Measurements from ENCODE around the gene PTGDR2. TPM values are rescaled to one million over a fixed set of nuclear protein-coding genes. Genes with fewer than 3 reads are reported as not detected.

Gene PTGDR2
- total and polyA plus RNA-seq, 9 of the 15 experiments (the other 6 are each of a cell fraction or from before 2014, with no cell fraction given) = 0.51 to 2.6 (median 1.6) TPM

DNA sequence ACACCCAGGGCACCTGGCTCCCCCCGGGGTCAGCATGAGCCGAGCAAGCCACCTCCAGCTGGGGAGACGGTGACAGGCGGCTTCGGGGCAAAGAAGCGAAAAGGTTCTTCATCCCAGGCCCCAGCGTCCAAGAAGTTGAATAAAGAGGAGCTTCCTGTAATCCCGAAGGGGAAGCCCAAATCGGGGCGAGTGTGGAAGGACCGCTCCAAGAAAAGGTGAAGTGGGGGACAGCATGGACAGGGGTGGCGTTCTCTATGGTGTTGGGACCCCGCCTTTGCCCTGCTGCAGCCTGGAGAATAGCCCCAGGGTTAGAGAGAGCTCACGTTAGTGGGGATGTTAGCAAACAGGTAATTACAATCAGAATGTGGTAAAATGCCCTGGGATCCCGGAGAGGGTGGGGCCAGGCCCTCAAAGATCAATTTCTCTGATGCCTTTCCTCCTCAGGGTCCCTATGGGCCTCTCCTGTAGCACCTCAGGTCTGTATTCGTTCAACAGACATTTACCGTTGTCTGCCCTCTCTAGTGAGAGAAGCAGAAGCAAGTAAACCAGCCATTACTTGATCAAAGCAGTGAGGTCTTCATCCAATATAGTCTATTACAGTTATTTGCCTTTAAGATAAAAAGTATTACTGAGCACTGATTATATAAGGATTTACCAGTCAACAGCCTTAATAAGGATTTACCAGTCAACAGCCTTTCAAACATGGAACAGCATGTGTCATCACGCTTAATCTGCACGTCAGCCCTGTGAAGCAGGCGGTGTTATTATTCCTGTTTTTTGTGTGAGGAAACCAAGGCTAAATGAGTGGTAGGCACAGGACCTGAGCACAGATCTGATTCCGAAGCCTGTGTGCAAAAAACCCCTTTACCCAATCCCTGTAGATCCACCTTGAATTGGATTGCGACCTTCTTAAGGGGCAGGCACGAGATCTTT, 12.8 kb downstream of the PTGDR2 start:
- Histone ChIP-seq H3K79me2 (ENCODE audit: control insufficient read depth, insufficient read depth, low read length) (peaks cover 55% of the 10 kb centered on the region), H3K36me3 (ENCODE audit: control insufficient read depth, insufficient read depth, low read length) (peaks cover 33% of the 10 kb centered on the region), H3K4me3 (peak overlapping the region; percentile 74), H3K4me1 (replicated peaks in 1 of 2; ENCODE audit: control insufficient read depth in 2 of 2, insufficient read depth in 2 of 2, low read length in 2 of 2) (peaks cover 18 to 44% of the 10 kb centered on the region in 2 experiments), H3K27ac (ENCODE audit: extremely low read depth, low read depth, low read length) (peak overlapping the region; percentile 70), H3K9ac (ENCODE audit: insufficient read depth in 1 of 2, low read depth in 2 of 2, low read length in 2 of 2) (peak overlapping the region; percentile 81 to 98), H3K27me3 (ENCODE audit: control insufficient read depth in 2 of 2, insufficient read depth in 2 of 2, low read length in 2 of 2) (no peaks in the 10 kb centered on the region), H3K9me1 (ENCODE audit: control insufficient read depth, insufficient read depth, low read length) (peaks cover 3% of the 10 kb centered on the region), H4K20me1 (replicated peaks; ENCODE audit: control insufficient read depth, insufficient read depth, low read length) (peaks cover 3% of the 10 kb centered on the region; the same call in 1 of the 2 replicates), H3K4me2 (ENCODE audit: insufficient read depth, low read length) (peak overlapping the region; percentile 89), H2AFZ (ENCODE audit: low read depth, low read length) (peak overlapping the region; percentile 96; the same call in 1 of the 2 replicates), H3K9me3 (replicated peaks; ENCODE audit: control insufficient read depth, insufficient read depth, low read depth, low read length) (no peaks in the 10 kb centered on the region)
- intact Hi-C loops (cut with micrococcal nuclease) (no loop called here), in situ Hi-C loops (cut with MboI) (no loop called here)
- FAIRE-seq (peak; percentile 76), DNase-seq (ENCODE audit: extremely low read depth in 1 of 4, low spot score in 3 of 4) (no peak), ATAC-seq (peak; percentile 7)
- ChIA-PET POLR2A (interaction anchor here (0.6 to 1.2 kb wide), 5 partner anchors 11 to 662 kb away, joined by 3 to 4 read pairs (median 3); partner anchors contain the start of gene PRPF19), CTCF (ENCODE audit: low intra/inter-chr PET ratio) (no interaction called here)
- no TSS peak for BruUV-seq (replicated peaks)
- under 1% methylated on average over 23 of the region's 23 CpGs for WGBS (ENCODE audit: insufficient coverage, low coverage, missing lambda C conversion rate)
- TF ChIP-seq ELF2 (CRISPR knock-in tag; IDR thresholded peaks at IDR 0.05) (no peak), CREM (IDR thresholded peaks at IDR 0.05; ENCODE audit: low read depth) (0 out of 2 replicates have a peak, but pooled peaks have one; percentile 28), HIVEP1 (CRISPR knock-in tag; IDR thresholded peaks at IDR 0.05) (no peak), SRF (CRISPR knock-in tag; IDR thresholded peaks at IDR 0.05) (no peak), SPI1 (IDR thresholded peaks at IDR 0.05; ENCODE audit: borderline replicate concordance, low read depth, low read length) (no peak), ZNF354B (CRISPR knock-in tag; IDR thresholded peaks at IDR 0.05) (no peak), TBP (optimal IDR thresholded peaks at IDR 0.05; ENCODE audit: low read depth, low read length) (peak; percentile 24), MCM7 (IDR thresholded peaks at IDR 0.05) (no peak)
- TF ChIP-seq, protein P1, sequence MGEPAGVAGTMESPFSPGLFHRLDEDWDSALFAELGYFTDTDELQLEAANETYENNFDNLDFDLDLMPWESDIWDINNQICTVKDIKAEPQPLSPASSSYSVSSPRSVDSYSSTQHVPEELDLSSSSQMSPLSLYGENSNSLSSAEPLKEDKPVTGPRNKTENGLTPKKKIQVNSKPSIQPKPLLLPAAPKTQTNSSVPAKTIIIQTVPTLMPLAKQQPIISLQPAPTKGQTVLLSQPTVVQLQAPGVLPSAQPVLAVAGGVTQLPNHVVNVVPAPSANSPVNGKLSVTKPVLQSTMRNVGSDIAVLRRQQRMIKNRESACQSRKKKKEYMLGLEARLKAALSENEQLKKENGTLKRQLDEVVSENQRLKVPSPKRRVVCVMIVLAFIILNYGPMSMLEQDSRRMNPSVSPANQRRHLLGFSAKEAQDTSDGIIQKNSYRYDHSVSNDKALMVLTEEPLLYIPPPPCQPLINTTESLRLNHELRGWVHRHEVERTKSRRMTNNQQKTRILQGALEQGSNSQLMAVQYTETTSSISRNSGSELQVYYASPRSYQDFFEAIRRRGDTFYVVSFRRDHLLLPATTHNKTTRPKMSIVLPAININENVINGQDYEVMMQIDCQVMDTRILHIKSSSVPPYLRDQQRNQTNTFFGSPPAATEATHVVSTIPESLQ (CRISPR knock-in tag; IDR thresholded peaks at IDR 0.05) = no peak
- TF ChIP-seq, protein P2, sequence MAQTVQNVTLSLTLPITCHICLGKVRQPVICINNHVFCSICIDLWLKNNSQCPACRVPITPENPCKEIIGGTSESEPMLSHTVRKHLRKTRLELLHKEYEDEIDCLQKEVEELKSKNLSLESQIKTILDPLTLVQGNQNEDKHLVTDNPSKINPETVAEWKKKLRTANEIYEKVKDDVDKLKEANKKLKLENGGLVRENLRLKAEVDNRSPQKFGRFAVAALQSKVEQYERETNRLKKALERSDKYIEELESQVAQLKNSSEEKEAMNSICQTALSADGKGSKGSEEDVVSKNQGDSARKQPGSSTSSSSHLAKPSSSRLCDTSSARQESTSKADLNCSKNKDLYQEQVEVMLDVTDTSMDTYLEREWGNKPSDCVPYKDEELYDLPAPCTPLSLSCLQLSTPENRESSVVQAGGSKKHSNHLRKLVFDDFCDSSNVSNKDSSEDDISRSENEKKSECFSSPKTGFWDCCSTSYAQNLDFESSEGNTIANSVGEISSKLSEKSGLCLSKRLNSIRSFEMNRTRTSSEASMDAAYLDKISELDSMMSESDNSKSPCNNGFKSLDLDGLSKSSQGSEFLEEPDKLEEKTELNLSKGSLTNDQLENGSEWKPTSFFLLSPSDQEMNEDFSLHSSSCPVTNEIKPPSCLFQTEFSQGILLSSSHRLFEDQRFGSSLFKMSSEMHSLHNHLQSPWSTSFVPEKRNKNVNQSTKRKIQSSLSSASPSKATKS (CRISPR knock-in tag; IDR thresholded peaks at IDR 0.05) = no peak
- TF ChIP-seq, protein P3, sequence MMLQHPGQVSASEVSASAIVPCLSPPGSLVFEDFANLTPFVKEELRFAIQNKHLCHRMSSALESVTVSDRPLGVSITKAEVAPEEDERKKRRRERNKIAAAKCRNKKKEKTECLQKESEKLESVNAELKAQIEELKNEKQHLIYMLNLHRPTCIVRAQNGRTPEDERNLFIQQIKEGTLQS (IDR thresholded peaks at IDR 0.05) = peak; percentile 42; the same call in 1 of the 2 replicates
- TF ChIP-seq, protein P3 (CRISPR knock-in tag; conservative IDR thresholded peaks at IDR 0.05) = no peak

Data from K562 (cell line).